ENCODE results near the gene AFAP1L1.
"Not testable (repeated sequence)": the region's sequence is repeated elsewhere in the genome, so short reads cannot be mapped to it uniquely, and the experiment has no call there.

AFAP1L1 gene

DNA sequence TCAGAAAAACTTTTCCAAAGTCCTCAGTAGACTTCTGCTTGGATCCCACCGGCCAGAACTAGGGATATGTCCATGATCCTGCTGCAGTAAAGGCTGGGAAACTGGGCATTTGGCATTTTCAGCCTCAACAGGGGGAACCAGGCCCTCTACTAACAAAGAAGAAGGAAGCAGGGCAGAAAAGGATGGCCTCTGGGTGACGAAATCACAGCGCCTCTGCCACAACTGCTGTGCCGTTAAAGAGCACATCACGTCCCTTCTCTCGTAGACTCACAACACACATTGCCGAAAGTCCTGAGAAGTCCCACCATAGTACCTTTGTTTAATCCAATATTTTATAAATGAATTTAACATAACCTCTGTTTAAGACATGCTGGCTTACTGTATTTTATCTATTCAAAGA, 10.4 kb upstream of the AFAP1L1 start:
- no peak for DNase-seq (ENCODE audit: low spot score)

DNA sequence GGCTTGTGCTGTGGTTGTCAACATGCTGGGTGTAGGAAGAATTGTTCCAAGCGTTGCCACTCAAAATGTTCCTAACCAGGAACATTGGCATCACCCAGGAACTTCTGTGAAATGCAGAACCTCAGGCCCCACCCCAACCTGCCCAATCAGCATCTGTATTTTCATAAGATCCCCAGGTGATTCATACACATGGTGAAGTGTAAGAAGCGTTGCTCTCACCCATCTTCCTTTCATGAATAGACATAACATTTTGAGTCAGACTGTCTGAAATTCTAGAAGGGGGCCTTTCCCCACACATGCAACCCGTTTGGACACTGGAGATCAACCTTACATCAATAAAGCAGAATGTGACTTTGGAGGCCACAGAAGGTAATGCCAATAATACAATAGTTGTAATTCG, 9.3 kb upstream of the AFAP1L1 start:
- no peak for DNase-seq (ENCODE audit: low spot score)

DNA sequence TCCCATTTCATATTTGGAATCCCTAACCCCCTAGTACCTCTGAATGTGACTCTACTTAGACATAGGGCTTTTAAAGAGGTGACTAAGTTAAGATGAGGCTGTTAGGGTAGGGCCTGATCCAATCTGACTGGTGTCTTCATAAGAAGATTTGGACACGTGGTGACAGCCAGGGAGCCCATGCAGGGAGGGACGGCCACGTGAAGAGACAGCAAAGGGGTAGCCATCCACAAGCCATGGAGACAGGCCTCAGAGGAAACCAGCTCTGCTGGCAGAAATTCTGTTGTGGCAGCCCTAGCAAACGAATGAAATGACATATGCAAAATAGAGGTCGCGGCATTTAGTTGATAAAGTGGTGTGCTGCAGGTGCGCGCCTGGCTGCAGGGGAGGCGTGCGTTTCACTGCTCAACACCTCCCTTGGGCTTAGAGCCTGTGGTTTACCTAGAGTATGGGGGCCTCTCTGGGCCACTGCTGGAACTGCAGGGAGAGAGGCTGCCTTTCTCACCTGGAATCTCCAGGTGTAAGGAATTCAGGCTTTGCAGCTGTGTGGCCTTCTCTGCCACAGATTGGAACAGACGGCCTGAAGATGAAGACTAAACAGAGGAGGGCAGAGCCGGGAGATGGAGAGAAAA, 7.1 kb upstream of the AFAP1L1 start:
- DNase-seq (ENCODE audit: low spot score): no peak

- no peak for DNase-seq (ENCODE audit: low spot score)
These were observed 6.6 kb upstream of the AFAP1L1 start for GRCh38 chr5:149265068-149265465.

DNA sequence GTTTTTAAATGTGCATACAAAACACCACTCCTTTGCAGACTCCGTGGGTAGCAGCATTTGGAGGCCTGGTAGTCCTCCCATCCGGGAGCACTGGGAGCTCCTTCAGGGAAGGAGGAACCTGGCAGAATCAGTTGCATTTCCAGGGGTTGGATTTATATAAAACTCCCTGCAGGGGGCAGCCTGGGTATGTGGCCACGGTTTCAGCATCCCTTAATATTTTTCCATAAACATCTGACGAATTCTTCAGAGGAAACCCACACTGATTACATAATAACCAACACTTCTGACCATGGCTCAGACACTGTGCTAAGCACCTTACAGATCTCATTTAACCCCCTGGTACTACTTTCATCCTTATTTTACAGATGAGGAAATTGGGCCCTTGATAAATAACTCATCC, 6.1 kb upstream of the AFAP1L1 start:
- DNase-seq (ENCODE audit: low spot score): peak; percentile 48

GRCh38 chr5:149267241-149267973, 4.3 kb upstream of the AFAP1L1 start:
- DNase-seq (ENCODE audit: low spot score): peak; percentile 96

- peak; percentile 79 for DNase-seq (ENCODE audit: low spot score)
These were observed 2.6 kb upstream of the AFAP1L1 start for GRCh38 chr5:149268928-149269557.

- no peak for DNase-seq (ENCODE audit: low spot score)
These were observed 404 bp upstream of the AFAP1L1 start for GRCh38 chr5:149271195-149271715.

GRCh38 chr5:149272781-149273180, 1.1 kb downstream of the AFAP1L1 start:
- not testable (repeated sequence) for DNase-seq (ENCODE audit: low spot score)

GRCh38 chr5:149273237-149273636, 1.6 kb downstream of the AFAP1L1 start:
- no peak for DNase-seq (ENCODE audit: low spot score)

GRCh38 chr5:149273950-149274349, 2.3 kb downstream of the AFAP1L1 start:
- DNase-seq (ENCODE audit: low spot score): no peak

DNA sequence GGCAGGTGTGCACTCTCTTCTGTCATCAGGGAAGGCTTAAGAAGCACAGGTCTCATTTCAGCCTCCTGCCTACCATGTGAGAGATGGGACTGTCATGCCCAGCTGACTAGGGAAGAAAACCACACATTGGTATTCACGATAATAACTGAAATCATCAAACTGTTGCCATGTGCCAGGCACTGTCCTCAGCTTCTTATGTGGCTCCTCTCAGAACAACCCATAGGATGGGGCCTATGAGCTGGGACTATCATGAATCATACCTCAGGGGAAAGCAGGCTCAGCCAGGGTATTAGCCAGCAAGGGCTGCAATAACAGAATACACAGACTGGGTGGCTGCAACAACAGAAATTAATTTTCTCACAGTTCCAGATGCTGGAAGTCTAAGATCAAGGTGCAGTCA, 3.3 kb downstream of the AFAP1L1 start:
- no peak for DNase-seq (ENCODE audit: low spot score)

DNA sequence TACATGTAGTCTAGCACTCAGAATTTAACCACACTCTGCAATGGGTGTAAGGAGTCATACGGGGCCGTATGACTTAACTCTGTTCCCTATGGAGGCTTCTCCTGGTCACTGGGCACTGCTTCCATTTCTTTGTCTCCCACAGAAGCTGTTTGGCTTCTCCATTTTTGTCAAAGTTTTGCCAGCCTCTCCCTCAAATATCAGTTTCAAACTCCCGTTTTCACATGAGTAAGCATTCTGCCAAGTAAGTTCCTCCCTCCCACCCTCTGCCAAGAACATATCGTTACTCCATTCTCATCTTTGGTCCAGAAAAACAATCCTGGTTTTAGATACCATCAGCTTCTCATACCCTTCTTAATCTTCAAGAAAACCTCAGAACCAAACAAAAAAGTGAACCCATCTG, 6.1 kb downstream of the AFAP1L1 start:
- no peak for DNase-seq (ENCODE audit: low spot score)

DNA sequence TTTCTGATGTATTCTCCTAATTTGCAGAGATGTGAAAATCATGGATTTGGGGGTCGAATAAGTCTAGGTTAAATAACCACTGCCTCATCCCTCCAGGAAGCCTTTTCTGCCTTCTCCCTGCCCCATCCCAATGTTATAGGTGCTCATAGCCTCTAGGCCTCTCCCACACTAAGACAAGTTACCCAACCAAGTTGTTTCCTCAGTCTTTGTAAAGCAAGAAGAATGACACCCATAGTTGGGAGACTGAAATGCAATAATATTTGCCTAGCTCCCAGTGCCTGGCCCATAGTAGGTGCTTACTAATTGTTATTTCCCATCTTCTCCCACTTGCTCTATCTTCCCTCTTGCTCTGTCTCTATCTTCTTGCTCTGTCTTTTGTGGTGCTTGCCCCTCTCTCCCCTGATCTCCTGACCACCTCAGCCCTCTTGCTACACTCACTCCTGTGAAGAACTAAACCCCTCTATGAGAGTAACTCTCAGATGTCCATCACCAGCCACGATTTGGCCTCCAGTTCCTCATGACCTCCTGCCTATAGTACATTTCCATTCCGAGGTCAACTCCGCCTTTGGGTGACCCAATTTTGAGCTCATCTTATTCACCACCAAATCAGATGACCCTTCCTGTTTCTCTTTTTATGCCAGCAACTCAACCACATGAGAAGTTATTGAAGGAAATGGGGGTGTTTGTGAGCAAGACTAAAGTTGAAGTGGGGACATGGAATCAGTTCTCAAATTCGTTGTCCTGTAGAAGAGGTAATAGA, 7.0 kb downstream of the AFAP1L1 start:
- DNase-seq (ENCODE audit: low spot score): no peak

DNA sequence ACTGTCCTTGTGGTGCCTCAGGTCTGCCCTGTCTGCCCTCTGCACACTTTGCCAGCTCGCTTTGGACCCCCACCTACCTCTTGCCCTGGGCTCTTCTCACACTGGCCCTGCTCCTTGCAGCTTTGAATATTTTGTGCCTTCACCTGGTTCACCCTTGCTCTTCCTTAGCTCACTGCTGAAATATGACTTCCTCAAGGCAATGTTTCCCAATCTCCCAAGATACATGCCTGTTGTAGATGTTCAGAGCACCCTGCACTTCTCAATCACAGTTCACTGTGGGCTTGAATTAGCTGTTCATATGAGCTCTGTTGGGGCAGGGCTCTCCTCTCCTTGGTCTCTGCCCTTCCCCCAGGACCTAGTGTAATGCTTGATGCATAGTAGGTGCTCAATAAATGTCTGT, 8.0 kb downstream of the AFAP1L1 start:
- no peak for DNase-seq (ENCODE audit: low spot score)

- no peak for DNase-seq (ENCODE audit: low spot score)
These were observed 8.5 kb downstream of the AFAP1L1 start for GRCh38 chr5:149280124-149280523.

GRCh38 chr5:149280802-149281201, 9.1 kb downstream of the AFAP1L1 start:
- no peak for DNase-seq (ENCODE audit: low spot score)

DNA sequence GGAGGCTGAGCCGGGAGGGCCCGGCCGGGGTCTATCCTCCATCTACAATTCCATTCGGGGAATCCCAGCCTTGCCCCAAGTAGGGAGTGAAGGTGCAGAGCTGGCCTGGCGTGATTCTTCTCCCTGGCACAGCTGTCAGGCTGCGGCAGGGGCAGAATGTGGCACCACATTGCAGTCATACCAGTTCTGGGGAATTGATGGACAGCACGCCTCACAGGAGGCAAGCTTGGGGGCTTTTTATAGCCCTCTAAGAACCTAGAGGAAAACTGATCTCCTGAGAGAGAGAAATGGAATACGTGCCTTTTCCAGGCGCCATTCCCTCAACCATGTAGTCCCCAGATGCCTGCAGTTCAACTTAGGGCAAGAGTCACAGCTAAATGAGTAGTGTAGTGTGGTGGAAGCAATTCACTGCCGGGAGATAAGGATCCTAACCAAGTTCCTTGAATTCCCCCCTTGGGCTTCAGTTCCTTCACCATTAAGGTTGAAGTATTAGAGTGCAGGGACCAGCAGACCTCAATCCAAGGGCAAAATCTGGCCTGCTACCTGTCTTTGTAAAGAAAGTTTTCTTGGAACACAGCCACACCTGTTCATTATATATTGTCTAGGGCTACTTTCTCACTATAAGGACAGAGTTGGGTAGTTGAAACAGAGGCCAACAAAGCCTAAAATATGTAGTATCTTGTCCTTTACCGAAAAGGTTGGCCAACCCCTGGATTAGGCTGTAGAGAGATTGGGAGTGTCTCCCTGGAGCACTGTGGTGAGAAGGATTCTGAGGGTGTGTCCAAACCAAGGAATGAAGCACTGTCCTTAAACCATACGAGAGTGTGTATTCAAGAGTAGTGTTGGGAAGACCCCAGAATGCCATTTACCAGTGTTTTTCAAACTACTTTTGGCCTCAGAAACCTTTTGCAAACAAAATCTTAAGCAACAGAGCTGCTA, 10.6 kb downstream of the AFAP1L1 start:
- no peak for DNase-seq (ENCODE audit: low spot score)

- no peak for DNase-seq (ENCODE audit: low spot score)
These were observed 11.3 kb downstream of the AFAP1L1 start for GRCh38 chr5:149282966-149283332.

- no peak for DNase-seq (ENCODE audit: low spot score)
These were observed 12.2 kb downstream of the AFAP1L1 start for GRCh38 chr5:149283626-149284480.
